Stimulated activated CD4-positive, alpha-beta T cell treated with anti-CD3 and anti-CD28 coated beads, TNF-alpha, amount 100 ng/mL, for 1 hour (primary cell): Measurements from ENCODE around the gene MAGI1.
"Not testable (repeated sequence)": the region's sequence is repeated elsewhere in the genome, so short reads cannot be mapped to it uniquely, and the experiment has no call there.

Source experiments
- DNase-seq, 3 donors: peaks; one replicate each; pipeline ENCODE4 v3.0.0-alpha.2; 2020; ENCODE audit warnings: low read depth in 3 of 3, low spot score in 1 of 3

MAGI1 gene

GRCh38 chr3:65878831-65879230 is 159.9 kb downstream of the MAGI1 start:
- no peak for DNase-seq

DNA sequence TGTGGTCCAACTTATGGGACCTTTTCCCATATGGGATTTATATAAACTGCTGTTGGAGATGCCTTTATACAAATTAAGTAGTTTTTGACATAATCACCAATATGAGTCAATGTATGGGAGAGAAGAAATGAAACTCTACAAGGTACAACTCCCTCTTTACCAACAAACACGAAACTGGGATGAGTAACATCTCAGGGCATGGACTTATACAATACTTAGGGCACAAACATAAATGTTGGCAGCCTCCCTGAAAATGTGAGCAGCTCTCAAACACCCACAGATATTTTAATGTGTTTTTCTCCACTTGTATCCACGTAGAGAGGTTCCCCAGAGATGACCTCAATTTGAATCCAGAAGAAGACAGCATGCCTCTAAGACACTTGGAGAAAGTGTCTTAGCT is 161.6 kb downstream of the MAGI1 start:
- DNase-seq: no peak

GRCh38 chr3:65876028-65876420 is 162.7 kb downstream of the MAGI1 start:
- no peak for DNase-seq

GRCh38 chr3:65875393-65876027 is 163.2 kb downstream of the MAGI1 start:
- DNase-seq: no peak

GRCh38 chr3:65873869-65874268 is 164.8 kb downstream of the MAGI1 start:
- no peak for DNase-seq

DNA sequence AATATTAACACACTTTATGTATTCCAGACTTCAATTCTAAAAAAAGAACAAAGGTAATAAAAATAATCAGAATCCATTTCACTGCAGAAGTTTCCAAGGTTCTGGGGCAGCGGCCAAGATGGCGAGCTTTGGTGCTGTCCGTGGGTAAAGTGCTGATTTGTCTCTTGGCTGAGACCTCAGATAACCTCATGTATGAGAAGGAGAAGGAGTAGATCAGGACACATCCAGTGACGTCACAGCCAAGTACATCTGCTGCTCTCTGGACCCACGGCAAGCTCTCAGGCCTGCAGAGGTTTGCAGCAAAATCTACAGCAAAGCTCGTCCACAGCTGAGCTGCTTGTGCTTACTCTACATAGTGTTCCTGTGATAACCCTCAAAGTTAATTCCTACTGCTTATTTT is 165.7 kb downstream of the MAGI1 start:
- no peak for DNase-seq

- DNase-seq: no peak
Observed at GRCh38 chr3:65871305-65872141, 167.2 kb downstream of the MAGI1 start.

DNA sequence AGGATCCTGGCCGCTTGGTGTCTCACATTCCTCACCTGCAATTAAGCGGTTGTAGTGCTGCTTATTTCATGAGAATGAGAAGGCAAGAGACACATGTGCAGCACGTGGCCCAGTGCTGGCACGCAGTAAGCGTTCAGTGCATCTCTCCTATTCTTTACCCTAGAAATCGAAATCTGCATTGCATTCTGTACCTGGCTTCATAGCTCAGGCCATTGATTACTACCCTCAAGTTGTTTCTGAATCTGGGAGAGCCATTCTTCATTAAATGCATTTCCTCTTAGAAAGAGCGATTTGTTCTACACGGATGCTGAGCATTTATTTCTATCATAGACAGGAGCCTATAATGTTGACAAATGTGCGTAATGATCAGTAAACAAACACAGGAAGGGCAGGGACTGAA is 168.9 kb downstream of the MAGI1 start:
- DNase-seq: no peak

- DNase-seq: no peak
Observed at GRCh38 chr3:65867463-65868210, 171.1 kb downstream of the MAGI1 start.

DNA sequence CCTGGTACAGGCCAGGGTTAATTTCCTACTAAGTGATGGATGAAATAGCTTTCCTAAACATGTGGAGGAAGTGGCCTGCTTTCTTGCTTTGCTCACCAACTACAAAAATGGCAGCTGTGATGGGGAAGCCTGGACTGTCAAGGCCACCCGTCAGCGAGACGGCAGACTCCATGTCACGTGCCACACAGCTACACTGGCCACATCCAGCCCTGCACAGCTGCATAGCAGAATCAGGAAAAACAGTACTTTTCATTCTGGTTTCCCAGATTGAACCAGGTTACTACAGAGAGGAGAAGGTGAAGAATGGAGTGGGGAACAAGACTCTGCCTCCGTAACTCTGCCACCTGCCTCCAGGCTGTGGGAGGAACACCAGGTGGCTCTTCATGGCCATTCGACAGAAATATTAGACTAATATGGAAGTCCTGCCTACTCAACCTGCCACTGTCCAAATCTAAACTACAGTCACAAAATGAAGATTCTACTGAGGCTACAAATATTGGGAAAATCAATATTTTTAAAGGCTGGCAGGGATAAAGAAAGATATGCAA is 174.3 kb downstream of the MAGI1 start:
- no peak for DNase-seq

DNA sequence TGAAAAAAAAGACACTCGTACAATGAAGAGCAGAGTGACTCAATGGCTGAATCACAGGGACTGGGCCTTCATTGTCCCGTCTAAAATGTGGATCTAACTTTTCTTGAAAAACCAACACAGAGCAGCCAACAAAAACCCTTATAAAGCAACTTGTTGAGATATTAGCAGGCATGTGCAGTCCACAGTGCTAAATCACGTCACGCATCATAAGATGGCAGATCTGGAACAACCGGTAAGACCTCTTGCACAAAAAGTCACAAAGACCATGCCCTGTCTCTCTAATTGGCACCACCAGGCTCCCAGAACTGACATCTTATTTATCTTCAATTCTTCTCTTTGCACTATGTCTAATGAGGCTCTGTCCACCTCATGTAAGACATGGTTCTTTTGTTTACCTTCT is 177.0 kb downstream of the MAGI1 start:
- no peak for DNase-seq

- not testable (repeated sequence) for DNase-seq
Observed at GRCh38 chr3:65859612-65860011, 179.1 kb downstream of the MAGI1 start.

GRCh38 chr3:65858749-65859148 is 180.0 kb downstream of the MAGI1 start:
- no peak for DNase-seq

DNA sequence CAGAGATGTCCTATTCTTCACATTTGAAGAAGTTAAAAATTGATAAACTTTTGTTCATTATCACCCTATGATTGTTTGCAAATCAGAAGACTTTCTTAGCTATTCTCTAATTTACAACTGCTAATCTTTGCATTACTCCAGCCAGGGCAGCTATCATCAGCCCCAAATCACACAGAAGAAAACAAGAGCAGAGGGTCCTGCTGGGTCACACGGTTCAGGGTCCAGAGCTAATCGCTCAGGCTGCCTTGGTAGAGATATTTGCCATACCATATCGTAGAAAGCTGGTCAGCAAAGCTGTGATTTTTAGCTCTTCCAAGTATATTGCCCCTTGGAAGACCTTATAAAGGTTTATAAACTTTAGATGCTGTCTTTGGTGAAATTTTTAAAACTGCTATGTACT is 181.4 kb downstream of the MAGI1 start:
- DNase-seq: no peak

DNA sequence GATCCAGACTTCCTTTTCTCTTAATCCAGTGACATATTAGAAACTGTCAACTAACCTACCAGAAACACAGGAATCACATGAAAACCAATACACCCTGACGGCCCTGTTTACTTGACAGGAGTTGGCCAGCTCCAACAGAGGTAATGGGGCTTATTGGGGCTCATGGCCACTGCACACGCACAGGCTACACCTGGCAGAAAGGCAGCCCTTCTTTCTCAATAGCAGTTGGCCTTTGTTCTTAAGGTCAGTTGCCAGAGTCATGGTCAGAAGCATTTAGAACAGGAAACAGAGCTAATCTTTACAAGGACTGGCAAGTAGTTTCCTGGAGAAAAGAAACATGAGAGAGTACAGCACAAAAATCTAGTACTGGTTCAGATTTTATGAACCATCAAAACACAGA is 181.8 kb downstream of the MAGI1 start:
- DNase-seq: no peak

DNA sequence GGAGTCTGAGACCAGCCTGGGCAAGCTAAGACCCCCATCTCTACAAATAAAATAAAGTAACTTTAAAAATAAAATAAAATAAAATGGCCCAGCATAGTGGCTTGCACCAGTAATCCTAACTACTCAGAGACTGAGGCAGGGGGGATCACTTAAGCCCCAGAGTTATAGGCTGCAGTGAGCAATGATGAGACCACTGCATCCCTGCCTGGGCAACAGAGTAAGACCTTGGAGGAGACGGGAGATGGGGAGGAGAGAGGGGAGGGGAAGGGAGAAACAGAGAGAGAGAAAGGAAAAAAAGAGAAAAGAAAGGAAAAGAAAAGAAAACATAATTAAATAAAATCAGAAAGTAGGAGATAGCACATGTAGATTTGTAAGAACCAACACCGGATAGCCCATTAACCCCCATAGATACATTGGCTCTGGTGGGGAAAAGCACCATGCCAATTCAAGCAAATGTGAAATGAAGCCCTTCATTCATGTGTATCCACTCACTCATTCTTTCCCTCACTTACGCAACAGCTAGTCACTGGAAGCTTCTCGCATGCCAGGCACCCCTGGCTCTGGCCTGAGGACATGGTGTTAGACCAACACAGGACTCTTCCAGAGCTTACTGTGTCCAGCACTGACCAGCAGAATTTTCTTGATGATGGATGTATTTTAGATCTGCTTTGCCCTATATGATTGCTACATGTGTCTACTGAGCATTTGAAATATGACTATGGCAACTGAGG is 183.2 kb downstream of the MAGI1 start:
- DNase-seq: no peak

DNA sequence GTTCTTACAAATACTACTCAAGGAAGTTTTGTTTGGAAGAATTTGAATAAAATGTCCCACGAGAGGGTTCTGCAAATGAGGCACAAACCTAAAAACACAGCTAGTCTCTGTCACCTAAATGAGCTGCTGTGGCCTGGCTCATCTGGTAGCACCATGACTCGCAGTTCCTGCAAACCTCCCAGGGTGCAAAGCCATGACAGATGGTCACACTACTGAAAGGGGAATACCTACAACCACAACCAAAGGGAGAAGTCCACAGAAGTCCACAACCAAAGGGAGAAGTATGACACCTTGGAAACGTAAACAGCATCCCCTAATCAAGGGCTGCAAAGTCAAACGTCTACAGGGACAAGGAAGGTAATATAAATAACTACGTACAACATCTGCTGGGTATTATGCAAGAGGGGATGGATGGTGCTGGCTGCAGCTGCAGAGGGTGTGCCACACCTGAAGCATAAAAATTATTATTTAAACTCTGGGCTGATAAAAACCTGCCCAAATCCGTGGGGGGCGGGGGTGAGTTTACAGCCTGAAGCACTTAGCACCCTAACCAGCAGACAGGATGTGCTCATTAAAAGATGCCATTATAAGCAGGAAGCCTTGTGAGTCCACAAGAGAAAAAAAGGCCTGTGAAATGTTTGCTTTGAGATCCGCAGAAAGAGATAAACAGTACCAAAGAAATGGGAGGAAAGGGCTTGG is 184.0 kb downstream of the MAGI1 start:
- no peak for DNase-seq

- DNase-seq: no peak
Observed at GRCh38 chr3:65851827-65852226, 186.9 kb downstream of the MAGI1 start.

GRCh38 chr3:65850261-65850660 is 188.5 kb downstream of the MAGI1 start:
- no peak for DNase-seq

DNA sequence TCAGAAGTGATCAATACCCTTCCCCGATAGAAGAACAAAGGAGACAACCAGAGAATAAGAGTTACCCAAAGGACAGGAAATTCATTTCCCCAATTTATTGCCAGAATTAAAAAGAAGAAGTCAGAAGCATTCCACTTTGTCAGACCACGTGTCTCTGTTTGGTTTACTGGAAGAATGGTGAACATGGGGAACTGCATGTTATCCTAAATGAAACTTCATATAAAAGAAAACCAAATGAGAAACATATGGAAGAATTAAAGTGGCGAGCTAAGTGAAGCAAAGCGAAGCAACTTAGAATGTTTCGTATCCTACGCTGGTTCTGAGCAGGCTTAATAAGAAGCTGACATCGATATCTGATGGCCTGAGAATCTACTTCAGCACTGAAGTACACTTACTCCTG is 190.7 kb downstream of the MAGI1 start:
- no peak for DNase-seq

GRCh38 chr3:65846936-65847335 is 191.8 kb downstream of the MAGI1 start:
- DNase-seq: no peak
